AG04450 (cell line): ENCODE results near the gene S100A16. TPM values are rescaled to one million over a fixed set of nuclear protein-coding genes. Genes with fewer than 3 reads are reported as not detected.
"Not testable (repeated sequence)": the region's sequence is repeated elsewhere in the genome, so short reads cannot be mapped to it uniquely, and the experiment has no call there.

ENCODE experiments used
- CTCF ChIA-PET: fragments of 300-600, 350-600 bp; formaldehyde crosslinking; extraction: SDS; loops from one replicate; lab custom pipeline; 2022; ENCODE audit warnings: antibody characterized with exemption, inconsistent platforms; lab: Charles Lee
- POLR2A ChIA-PET: fragments of 350-600 bp; formaldehyde crosslinking; extraction: SDS; loops from one replicate; lab custom pipeline; 2021; ENCODE audit warnings: antibody characterized with exemption, inconsistent platforms; lab: Yijun Ruan, JAX
- DNase-seq: peaks from one replicate; pipeline ENCODE4 v3.0.0-alpha.2; 2011; ENCODE audit warnings: low read depth, low spot score
- H3K27ac ChIP-seq: one replicate; pipeline ENCODE4 v1.5.1; 2012; ENCODE audit warnings: low read depth, low read length, control low read depth
- H3K27me3 ChIP-seq: one replicate; pipeline ENCODE4 v1.6.0; 2012; ENCODE audit warnings: low read length; ENCODE audit not compliant: control insufficient read depth, insufficient read depth
- H3K4me3 ChIP-seq: 2 replicates; pipeline ENCODE4 v1.5.1; 2011; ENCODE audit warnings: mild to moderate bottlenecking, low read depth, low read length, control low read depth
- H3K9me3 ChIP-seq: 2 replicates; pipeline ENCODE4 v1.5.1; 2012; ENCODE audit warnings: low read length; ENCODE audit not compliant: control insufficient read depth, insufficient read depth
- polyA plus RNA-seq: library from polyadenylated mRNA; depleted of rRNA; stranded (reverse); fragments of >200 nt; gene quantifications from 2 replicates; pipeline ENCODE4 v1.2.3, GENCODE V29; 2011
- TF ChIP-seq, protein P1 (sequence below): IDR thresholded peaks from 2 replicates; pipeline ENCODE4 v1.5.1; 2011; ENCODE audit warnings: low read depth, low read length, control low read depth, inconsistent platforms

Gene S100A16
- polyA plus RNA-seq, 1 experiment, result 224 TPM

DNA sequence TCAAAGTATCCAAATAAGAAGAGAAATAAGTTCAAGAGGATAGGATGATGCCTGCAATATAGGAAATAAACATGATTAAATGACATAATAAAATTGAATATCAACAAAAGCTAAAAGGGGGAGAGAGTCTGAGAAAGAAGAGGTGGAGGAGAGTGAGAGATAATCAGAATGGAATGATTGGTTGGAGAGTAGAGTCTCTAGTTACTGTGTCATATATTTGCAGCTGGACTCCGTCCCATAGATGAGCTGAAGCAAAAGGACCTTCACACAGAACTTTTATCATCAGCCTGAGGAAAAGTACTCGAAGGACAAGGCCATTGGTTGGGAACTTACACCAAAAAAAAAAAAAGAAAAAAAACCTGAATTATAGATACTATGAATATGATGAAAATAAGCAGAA is 24.5 kb downstream of the S100A16 start:
- Histone ChIP-seq H3K27me3 (no peaks in the 10 kb centered on the region), H3K9me3 (no peaks in the 10 kb centered on the region), H3K27ac (no peak overlapping the region), H3K4me3 (no peak overlapping the region)
- POLR2A ChIA-PET, result interaction anchor here (0.7 kb wide), 1 partner anchor 54 kb away, joined by 5 read pairs; no protein-coding TSS in a partner anchor
- CTCF ChIA-PET, result interaction anchor here (1.1 to 1.9 kb wide), 3 partner anchors 16 to 55 kb away, joined by 5 to 6 read pairs (median 5); no protein-coding TSS in a partner anchor
- TF ChIP-seq, protein P1, sequence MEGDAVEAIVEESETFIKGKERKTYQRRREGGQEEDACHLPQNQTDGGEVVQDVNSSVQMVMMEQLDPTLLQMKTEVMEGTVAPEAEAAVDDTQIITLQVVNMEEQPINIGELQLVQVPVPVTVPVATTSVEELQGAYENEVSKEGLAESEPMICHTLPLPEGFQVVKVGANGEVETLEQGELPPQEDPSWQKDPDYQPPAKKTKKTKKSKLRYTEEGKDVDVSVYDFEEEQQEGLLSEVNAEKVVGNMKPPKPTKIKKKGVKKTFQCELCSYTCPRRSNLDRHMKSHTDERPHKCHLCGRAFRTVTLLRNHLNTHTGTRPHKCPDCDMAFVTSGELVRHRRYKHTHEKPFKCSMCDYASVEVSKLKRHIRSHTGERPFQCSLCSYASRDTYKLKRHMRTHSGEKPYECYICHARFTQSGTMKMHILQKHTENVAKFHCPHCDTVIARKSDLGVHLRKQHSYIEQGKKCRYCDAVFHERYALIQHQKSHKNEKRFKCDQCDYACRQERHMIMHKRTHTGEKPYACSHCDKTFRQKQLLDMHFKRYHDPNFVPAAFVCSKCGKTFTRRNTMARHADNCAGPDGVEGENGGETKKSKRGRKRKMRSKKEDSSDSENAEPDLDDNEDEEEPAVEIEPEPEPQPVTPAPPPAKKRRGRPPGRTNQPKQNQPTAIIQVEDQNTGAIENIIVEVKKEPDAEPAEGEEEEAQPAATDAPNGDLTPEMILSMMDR, result no peak
- DNase-seq, result no peak

DNA sequence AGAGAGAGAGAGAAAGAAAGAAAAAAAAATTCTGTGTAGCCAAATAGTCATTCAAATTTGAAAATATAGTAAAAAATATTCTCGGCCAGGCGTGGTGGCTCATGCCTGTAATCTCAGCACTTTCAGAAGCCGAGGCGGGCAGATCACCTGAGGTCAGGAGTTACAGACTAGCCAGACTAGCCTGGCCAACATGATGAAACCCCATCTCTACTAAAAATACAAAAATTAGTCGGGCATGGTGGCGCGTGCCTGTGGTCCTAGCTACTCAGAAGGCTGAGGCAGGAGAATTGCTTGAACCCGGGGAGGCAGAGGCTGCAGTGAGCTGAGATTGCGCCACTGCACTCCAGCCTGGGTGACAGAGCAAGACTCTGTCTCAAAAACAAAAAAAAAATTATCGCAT is 24.9 kb downstream of the S100A16 start:
- not testable (repeated sequence) for H3K9me3 ChIP-seq, DNase-seq, H3K27me3 ChIP-seq, H3K27ac ChIP-seq, H3K4me3 ChIP-seq
- ChIA-PET POLR2A (interaction anchor here (0.7 kb wide), 1 partner anchor 53 kb away, joined by 5 read pairs; no protein-coding TSS in a partner anchor), CTCF (interaction anchor here (1.1 to 1.9 kb wide), 3 partner anchors 16 to 55 kb away, joined by 5 to 6 read pairs (median 5); no protein-coding TSS in a partner anchor)

DNA sequence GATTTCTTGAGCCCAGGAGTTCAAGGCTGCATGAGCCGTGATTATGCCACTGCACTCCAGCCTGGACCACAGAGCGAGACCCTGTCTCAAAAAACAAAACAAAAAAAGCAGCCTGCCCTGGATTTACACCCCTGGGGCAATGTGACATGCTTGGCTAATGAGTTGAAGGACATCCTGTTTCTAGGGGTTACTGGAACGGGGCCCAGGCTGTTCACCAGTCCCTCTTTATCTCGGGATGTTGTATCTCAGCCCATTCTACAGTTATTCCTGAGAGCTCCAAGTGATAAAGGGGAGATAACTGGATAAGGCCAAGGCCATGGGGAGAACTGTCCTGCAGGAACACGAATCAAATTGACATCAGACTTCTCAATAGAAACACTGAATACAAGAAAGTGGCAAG is 25.6 kb downstream of the S100A16 start:
- Histone ChIP-seq H3K9me3 (no peaks in the 10 kb centered on the region), H3K27ac (no peak overlapping the region), H3K27me3 (no peaks in the 10 kb centered on the region), H3K4me3 (no peak overlapping the region)
- TF ChIP-seq, protein P1, result no peak
- ChIA-PET POLR2A (no interaction called here), CTCF (interaction anchor here (1.9 to 4.0 kb wide), 2 partner anchors 15 to 54 kb away, joined by 5 to 33 read pairs; no protein-coding TSS in a partner anchor)
- DNase-seq, result no peak

DNA sequence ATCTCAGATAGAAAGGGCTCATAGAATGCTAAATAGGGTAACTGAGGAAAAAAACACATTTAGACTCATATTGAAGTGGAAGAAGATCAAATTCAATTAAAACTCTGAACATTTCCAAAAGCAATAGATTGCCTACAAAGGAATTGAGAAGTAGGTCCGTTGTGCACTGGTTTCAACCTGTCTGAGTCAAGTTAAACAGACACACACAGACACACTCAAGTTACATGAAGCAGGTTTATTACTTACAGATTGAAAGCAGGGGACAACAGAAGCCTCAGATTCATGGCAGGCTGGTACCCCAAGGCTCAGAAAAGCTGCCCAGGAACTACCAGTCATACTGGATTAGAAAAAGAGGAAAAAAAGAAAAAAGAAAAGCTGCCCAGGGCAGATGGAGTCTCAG is 26.6 kb downstream of the S100A16 start:
- TF ChIP-seq, protein P1, result no peak
- no peak for DNase-seq
- no peak overlapping the region for H3K4me3 ChIP-seq
- no peaks in the 10 kb centered on the region for H3K27me3 ChIP-seq
- CTCF ChIA-PET, result interaction anchor here (4.0 kb wide), 1 partner anchor 14 kb away, joined by 33 read pairs; no protein-coding TSS in a partner anchor
- H3K9me3 ChIP-seq, result no peaks in the 10 kb centered on the region
- no peak overlapping the region for H3K27ac ChIP-seq
- POLR2A ChIA-PET, result no interaction called here

DNA sequence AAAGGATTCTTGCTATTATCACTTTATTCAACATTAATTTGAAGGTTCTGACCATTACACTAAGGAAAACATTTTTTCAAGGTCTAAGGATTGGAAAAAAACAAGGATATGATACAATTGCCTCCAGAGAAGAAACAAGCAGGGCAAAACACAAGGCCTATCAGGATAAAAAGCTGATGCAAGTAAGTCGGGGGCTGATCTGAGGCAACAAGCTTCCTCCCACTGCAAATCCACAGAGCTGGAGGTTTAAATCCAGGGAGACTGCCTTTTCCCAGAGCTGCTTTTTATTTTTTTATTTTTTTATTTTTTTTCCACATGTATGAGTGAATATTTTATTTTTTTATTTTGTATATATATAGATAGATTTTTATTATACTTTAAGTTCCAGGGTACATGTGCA is 27.9 kb downstream of the S100A16 start:
- ChIA-PET CTCF (interaction anchor here (1.6 to 4.0 kb wide), 2 partner anchors 13 to 74 kb away, joined by 6 to 33 read pairs; no protein-coding TSS in a partner anchor), POLR2A (interaction anchor here (1.4 kb wide), 1 partner anchor 49 kb away, joined by 5 read pairs; the partner anchor contains the start of gene CHTOP)
- TF ChIP-seq, protein P1, result no peak
- DNase-seq, result no peak
- H3K27ac ChIP-seq, result no peak overlapping the region
- no peaks in the 10 kb centered on the region for H3K27me3 ChIP-seq
- no peak overlapping the region for H3K4me3 ChIP-seq
- no peaks in the 10 kb centered on the region for H3K9me3 ChIP-seq
